Endothelial cell of umbilical vein (primary cell): ENCODE measurements around the gene TSC22D3.

ENCODE experiments used
- FOS ChIP-seq: IDR thresholded peaks from 2 replicates; pipeline ENCODE4 v1.6.1; 2011; ENCODE audit warnings: mild to moderate bottlenecking, low read length, moderate library complexity, borderline replicate concordance; ENCODE audit not compliant: insufficient read depth
- POLR2A ChIP-seq: IDR thresholded peaks from 2 replicates; pipeline ENCODE4 v1.6.1; 2012; ENCODE audit warnings: low read depth, mild to moderate bottlenecking, control low read depth, low read length
- POLR2AphosphoS5 ChIP-seq: IDR thresholded peaks from 2 replicates; pipeline ENCODE4 v1.6.1; 2012; ENCODE audit warnings: low read depth, mild to moderate bottlenecking, control low read depth, low read length, moderate library complexity; ENCODE audit not compliant: insufficient read depth
- TF ChIP-seq, protein P1 (sequence below), 2 donors: IDR thresholded peaks; 1 replicate in 1 of 2; 2 replicates in 1 of 2; pipeline ENCODE4 v1.5.1; 2011; ENCODE audit warnings: low read length in 2 of 2, mild to moderate bottlenecking in 2 of 2, moderate library complexity in 2 of 2, control low read depth in 1 of 2, inconsistent platforms in 1 of 2, low read depth in 1 of 2; ENCODE audit not compliant: insufficient read depth in 1 of 2; ENCODE audit errors: extremely low read depth in 1 of 2

DNA sequence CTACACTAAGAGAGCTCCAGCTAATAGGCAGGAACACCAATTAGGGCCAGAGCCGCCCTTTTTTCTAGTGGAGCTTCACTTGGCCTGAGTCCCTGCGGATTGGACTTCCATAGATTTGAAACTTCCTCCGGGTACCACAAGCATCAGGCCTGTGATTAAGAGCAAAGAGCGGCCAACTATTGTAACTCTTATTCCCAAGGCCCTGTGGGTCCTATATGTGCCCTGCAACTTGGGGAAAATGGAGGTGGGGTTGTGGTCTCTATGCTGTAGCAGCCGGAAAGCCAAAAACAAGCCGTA, 1.9 kb upstream of the TSC22D3 start, which contains the start of gene NCBP2L:
- TF ChIP-seq, protein P1, sequence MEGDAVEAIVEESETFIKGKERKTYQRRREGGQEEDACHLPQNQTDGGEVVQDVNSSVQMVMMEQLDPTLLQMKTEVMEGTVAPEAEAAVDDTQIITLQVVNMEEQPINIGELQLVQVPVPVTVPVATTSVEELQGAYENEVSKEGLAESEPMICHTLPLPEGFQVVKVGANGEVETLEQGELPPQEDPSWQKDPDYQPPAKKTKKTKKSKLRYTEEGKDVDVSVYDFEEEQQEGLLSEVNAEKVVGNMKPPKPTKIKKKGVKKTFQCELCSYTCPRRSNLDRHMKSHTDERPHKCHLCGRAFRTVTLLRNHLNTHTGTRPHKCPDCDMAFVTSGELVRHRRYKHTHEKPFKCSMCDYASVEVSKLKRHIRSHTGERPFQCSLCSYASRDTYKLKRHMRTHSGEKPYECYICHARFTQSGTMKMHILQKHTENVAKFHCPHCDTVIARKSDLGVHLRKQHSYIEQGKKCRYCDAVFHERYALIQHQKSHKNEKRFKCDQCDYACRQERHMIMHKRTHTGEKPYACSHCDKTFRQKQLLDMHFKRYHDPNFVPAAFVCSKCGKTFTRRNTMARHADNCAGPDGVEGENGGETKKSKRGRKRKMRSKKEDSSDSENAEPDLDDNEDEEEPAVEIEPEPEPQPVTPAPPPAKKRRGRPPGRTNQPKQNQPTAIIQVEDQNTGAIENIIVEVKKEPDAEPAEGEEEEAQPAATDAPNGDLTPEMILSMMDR (IDR thresholded peaks at IDR 0.05; ENCODE audit: extremely low read depth in 1 of 2, insufficient read depth in 1 of 2, low read depth in 1 of 2, low read length in 2 of 2) = no peak
- TF ChIP-seq POLR2A = no peak
- no peak for TF ChIP-seq FOS
- TF ChIP-seq POLR2AphosphoS5 = no peak
